ENCODE data around the gene MFSD2B. TPM values are rescaled to one million over a fixed set of nuclear protein-coding genes. Genes with fewer than 3 reads are reported as not detected.

The MFSD2B gene
- total and polyA plus RNA-seq, 10 of the 15 experiments (the other 5 are each of a cell fraction or from before 2014, with no cell fraction given) = 0.07 to 0.51 (median 0.16) TPM; not detected in 4

DNA sequence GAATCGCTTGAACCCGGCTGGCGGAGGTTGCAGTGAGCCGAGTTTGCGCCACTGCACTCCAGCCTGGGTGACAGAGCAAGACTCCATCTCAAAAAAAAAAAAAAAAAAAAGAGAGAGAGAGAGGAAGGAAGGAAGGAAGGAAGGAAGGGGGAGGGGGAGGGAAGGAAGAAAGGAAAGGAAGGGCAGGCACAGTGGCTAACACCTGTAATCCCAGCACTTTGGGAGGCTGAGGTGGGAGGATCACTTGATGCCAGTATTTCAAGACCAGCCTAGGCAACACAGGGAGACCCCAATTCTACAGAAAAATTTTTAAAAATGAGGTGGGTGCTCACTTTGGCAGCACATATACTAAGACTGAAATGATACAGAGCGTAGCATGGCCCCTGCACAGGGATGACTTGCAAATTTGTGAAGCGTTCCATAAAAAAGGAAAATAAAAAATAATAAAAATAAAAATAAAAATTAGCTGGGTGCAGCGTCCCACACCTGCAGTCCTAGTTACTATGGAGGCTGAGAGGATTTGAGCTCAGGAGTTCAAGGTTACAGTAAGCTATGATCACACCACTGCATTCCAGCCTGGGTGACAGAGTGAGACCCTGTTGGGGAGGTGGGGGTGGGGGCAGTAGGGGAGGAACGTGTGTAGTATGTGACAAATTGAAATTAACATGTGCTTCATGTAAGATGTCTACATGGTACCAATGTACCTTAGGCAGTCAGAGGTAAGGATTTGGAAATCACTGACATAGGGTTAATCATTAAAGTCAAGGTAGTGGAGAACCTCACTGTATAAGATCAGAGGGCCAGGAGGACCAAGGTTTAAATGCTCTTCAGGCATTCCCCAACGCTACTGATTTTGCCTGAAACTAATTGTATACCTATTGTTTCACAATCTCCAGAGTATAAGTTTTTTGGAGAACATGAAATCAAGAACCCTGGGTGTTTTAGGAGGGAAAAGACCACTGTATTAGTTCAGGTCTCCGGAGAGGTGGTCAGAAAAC is 35.9 kb downstream of the MFSD2B start:
- in situ Hi-C loops (cut with MboI) (no loop called here), intact Hi-C loops (cut with micrococcal nuclease; ENCODE audit: unreplicated experiment) (loop anchor here (5.0 kb wide), 1 partner anchor 119 kb away; the partner anchor contains the start of gene ATAD2B)
- FAIRE-seq (no peak), DNase-seq (ENCODE audit: low read depth, low spot score) (no peak), ATAC-seq (no peak)
- Histone ChIP-seq H3K27me3 (replicated peaks in 1 of 2; ENCODE audit: control insufficient read depth in 2 of 2, insufficient read depth in 2 of 2, low read length in 1 of 2) (peaks cover 0 to 5% of the 10 kb centered on the region in 2 experiments; a peak in 3 of 4 replicates), H3K9ac (ENCODE audit: control insufficient read depth, insufficient read depth, low read length) (peak overlapping the region; percentile 77), H2AFZ (ENCODE audit: control insufficient read depth, low read depth, low read length) (no peak overlapping the region), H3K9me3 (replicated peaks; ENCODE audit: control insufficient read depth, insufficient read depth, low read length) (no peaks in the 10 kb centered on the region), H4K20me1 (ENCODE audit: control insufficient read depth, insufficient read depth) (no peaks in the 10 kb centered on the region), H3K4me1 (ENCODE audit: control insufficient read depth, insufficient read depth, low read length) (peaks cover 11% of the 10 kb centered on the region), H3K4me3 (peak overlapping the region; percentile 78), H3K79me2 (ENCODE audit: control insufficient read depth, insufficient read depth, low read length) (peaks cover 7% of the 10 kb centered on the region), H3K36me3 (ENCODE audit: control insufficient read depth in 2 of 2, insufficient read depth in 2 of 2, low read length in 1 of 2) (no peaks in the 10 kb centered on the region), H3K27ac (ENCODE audit: control insufficient read depth, insufficient read depth) (no peak overlapping the region), H3K4me2 (ENCODE audit: control insufficient read depth, insufficient read depth) (peak overlapping the region; percentile 72)
- ChIA-PET POLR2A (interaction anchor here (1.3 kb wide), 1 partner anchor 119 kb away, joined by 3 read pairs; the partner anchor contains the start of gene ATAD2B), RAD21 (ENCODE audit: unreplicated experiment) (interaction anchor here (1.7 kb wide), 1 partner anchor 38 kb away, joined by 21 read pairs; the partner anchor contains the start of gene TP53I3), CTCF (interaction anchor here (0.7 to 1.0 kb wide), 2 partner anchors 15 to 39 kb away, joined by 3 read pairs; partner anchors contain the start of gene TP53I3), SMC1A (ENCODE audit: uncharacterized antibody, unreplicated experiment) (no interaction called here)
- 74% methylated on average over 11 of the region's 11 CpGs for WGBS (ENCODE audit: insufficient coverage, insufficient replicate concordance, low lambda C conversion rate, missing lambda C conversion rate)
- BruUV-seq (replicated peaks) = no TSS peak
- TF ChIP-seq, protein P1, sequence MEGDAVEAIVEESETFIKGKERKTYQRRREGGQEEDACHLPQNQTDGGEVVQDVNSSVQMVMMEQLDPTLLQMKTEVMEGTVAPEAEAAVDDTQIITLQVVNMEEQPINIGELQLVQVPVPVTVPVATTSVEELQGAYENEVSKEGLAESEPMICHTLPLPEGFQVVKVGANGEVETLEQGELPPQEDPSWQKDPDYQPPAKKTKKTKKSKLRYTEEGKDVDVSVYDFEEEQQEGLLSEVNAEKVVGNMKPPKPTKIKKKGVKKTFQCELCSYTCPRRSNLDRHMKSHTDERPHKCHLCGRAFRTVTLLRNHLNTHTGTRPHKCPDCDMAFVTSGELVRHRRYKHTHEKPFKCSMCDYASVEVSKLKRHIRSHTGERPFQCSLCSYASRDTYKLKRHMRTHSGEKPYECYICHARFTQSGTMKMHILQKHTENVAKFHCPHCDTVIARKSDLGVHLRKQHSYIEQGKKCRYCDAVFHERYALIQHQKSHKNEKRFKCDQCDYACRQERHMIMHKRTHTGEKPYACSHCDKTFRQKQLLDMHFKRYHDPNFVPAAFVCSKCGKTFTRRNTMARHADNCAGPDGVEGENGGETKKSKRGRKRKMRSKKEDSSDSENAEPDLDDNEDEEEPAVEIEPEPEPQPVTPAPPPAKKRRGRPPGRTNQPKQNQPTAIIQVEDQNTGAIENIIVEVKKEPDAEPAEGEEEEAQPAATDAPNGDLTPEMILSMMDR (IDR thresholded peaks at IDR 0.05 in 2 of 3, conservative IDR thresholded peaks at IDR 0.05 in 1 of 3; ENCODE audit: control insufficient read depth in 2 of 3, extremely low read depth in 1 of 3, insufficient read depth in 1 of 3, low read depth in 3 of 3, low read length in 3 of 3) = no peak
- TF ChIP-seq ASH2L (IDR thresholded peaks at IDR 0.05; ENCODE audit: borderline replicate concordance, low read depth) (no peak), ZNF592 (IDR thresholded peaks at IDR 0.05) (no peak), CHD4 (IDR thresholded peaks at IDR 0.05) (no peak), STAT3 (IDR thresholded peaks at IDR 0.05; ENCODE audit: low read depth, low read length) (no peak), ZBTB4 (CRISPR knock-in tag; IDR thresholded peaks at IDR 0.05) (no peak), IRF4 (IDR thresholded peaks at IDR 0.05; ENCODE audit: low read depth, low read length) (no peak), MEF2A (IDR thresholded peaks at IDR 0.05; ENCODE audit: insufficient read depth, low read depth, low read length) (no peak), ETV6 (conservative IDR thresholded peaks at IDR 0.05 in 1 of 2, IDR thresholded peaks at IDR 0.05 in 1 of 2; ENCODE audit: borderline replicate concordance in 1 of 2, low read depth in 1 of 2) (no peak)
